Measurements from ENCODE around the gene SCNN1A. TPM values are rescaled to one million over a fixed set of nuclear protein-coding genes. Genes with fewer than 3 reads are reported as not detected.

The SCNN1A gene
- polyA plus RNA-seq, 1 experiment = 0.36 TPM

DNA sequence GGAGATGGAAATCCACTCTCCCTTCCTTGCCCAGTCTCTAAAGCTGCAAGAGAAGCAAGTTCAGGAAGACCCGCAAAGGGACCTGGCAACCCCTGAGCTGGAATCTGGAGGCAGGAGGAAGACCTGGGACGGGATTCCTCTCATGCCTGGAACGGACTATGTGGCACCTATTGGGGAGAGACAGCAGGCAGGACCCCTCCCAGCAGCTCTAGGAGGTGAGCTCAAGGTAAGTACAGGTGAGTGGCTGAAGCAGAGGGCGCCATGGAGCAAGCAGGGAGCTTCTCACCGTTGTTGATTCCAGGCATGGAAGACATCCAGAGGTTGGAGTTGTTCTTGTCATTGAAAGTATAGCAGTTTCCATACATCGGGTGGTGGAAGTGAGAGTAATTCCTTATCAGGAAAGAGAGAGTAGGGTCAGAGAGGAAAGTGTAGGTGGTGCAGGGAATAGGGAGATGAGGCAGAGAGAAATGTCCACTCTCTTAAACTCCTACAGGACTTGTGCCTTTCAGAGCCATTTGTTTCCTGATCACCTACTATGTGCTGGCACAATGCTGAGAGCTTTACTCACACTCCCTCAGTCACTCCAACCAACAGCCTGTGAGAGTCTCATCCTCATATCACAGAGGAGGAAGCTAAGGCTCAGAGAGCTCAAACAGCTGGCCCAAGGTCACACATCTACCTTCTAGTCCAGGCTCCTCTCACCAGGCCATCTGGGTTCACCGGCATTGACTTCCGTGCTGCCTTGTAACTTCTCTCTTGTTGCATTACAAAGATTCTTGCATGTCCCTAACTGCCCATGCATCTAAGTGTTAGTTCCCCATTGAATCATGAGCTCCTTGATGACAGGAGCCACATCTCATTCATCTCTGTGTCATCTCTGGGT lies 19.6 kb downstream of the SCNN1A start:
- Histone ChIP-seq H3K36me3 (ENCODE audit: control insufficient read depth, insufficient read depth, low read length) (no peaks in the 10 kb centered on the region), H3K4me3 (ENCODE audit: low read depth, low read length) (no peak overlapping the region), H3K27me3 (ENCODE audit: control insufficient read depth, insufficient read depth, low read length) (peaks cover 8% of the 10 kb centered on the region)
- TF ChIP-seq, protein P1, sequence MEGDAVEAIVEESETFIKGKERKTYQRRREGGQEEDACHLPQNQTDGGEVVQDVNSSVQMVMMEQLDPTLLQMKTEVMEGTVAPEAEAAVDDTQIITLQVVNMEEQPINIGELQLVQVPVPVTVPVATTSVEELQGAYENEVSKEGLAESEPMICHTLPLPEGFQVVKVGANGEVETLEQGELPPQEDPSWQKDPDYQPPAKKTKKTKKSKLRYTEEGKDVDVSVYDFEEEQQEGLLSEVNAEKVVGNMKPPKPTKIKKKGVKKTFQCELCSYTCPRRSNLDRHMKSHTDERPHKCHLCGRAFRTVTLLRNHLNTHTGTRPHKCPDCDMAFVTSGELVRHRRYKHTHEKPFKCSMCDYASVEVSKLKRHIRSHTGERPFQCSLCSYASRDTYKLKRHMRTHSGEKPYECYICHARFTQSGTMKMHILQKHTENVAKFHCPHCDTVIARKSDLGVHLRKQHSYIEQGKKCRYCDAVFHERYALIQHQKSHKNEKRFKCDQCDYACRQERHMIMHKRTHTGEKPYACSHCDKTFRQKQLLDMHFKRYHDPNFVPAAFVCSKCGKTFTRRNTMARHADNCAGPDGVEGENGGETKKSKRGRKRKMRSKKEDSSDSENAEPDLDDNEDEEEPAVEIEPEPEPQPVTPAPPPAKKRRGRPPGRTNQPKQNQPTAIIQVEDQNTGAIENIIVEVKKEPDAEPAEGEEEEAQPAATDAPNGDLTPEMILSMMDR (IDR thresholded peaks at IDR 0.05; ENCODE audit: insufficient read depth, low read depth, low read length) = no peak
- CTCF ChIA-PET = interaction anchor here (1.2 to 1.9 kb wide), 2 partner anchors 11 to 17 kb away, joined by 3 to 4 read pairs; no protein-coding TSS in a partner anchor
- POLR2A ChIA-PET = no interaction called here
- no peak for DNase-seq (ENCODE audit: low read depth)

DNA sequence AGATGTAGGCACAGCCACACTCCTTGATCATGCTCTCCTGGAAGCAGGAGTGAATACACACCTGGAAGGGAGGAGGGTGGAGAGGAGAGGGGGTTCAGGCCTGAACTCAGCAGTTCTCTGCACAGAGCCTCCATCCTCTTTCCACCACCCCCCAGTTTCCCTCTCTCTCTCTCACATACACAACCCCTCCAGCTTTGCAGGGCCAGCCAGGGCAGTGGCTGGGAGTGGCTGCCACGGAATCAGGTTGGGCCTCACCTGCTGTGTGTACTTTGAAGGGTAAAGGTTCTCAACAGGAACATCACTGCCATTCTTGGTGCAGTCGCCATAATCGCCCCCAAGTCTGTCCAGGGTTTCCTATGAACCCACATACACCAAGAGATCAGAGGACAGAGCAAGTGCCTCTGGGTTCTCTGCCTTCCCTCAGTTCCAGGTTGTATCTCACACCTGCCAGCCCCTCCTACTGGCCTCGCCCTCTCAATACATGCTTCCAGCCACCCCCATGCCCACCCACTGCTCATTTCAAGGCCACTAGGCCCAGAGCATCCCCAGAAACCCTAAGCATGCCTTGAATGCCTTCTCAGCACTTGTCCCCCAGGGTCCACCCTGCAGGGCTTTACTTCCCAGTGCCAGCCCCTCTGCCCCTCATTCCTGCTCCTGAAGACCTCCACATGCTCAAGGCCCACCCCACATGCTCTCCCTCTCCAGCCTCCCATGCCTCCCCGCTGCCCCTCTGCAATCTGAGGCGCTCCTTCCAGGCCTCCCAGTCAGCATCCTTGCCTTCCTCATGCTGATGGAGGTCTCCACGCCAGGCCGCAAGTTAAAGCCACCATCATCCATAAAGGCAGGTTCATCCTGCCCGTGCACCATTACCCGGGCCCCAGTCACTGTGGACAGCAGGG lies 20.6 kb downstream of the SCNN1A start:
- ChIA-PET POLR2A (no interaction called here), CTCF (no interaction called here)
- no peak for DNase-seq (ENCODE audit: low read depth)
- TF ChIP-seq, protein P1 (IDR thresholded peaks at IDR 0.05; ENCODE audit: insufficient read depth, low read depth, low read length) = no peak
- Histone ChIP-seq H3K36me3 (ENCODE audit: control insufficient read depth, insufficient read depth, low read length) (no peaks in the 10 kb centered on the region), H3K27me3 (ENCODE audit: control insufficient read depth, insufficient read depth, low read length) (peaks cover 7% of the 10 kb centered on the region), H3K4me3 (ENCODE audit: low read depth, low read length) (no peak overlapping the region)

DNA sequence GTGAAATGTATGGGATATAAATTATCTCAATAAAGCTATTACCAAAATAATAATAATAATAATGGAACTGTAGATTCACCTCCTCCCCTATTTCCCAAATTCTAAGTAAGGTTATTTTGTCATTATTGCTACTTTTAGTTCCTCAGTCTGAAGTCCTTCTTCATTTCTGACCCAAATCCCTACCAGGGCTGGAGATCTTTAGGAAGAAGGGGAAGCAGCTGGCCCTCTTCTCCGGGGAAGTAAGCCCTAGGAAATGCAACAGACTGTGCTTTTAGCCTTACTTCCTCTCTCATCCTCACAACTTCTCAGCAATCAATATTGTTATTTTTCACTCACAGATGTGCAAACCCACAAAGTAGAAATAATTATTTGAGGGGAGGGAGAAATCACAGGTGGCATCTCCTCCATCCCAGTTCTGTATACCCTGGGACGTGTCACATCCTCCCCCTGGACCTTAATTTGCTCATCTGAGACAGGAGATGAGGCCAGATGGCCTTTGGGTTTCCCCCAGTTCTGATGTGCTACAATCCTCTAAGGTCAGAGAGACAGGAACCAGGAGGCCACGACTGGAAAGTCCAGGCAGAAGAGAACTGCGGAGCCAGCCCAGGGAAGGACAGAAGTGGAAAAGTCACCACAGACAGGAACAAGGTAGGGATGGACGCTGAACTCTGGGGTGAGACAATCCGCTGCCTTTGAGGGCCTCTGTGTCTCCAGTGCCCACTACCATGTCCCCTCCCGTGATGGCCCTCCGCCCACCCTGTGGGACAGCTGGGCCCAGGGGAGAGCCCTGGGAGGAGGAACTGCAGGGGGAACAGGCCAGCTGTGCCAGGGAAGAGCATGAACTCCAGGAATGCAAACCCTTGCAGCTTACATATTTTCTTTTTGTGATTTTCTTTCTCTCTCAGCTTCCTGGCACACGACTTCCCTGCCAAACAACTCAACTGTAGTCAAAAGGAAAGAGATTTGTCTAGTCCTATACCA lies 22.9 kb downstream of the SCNN1A start:
- ChIA-PET CTCF (interaction anchor here (0.7 kb wide), 1 partner anchor 15 kb away, joined by 3 read pairs; no protein-coding TSS in a partner anchor), POLR2A (no interaction called here)
- Histone ChIP-seq H3K27me3 (ENCODE audit: control insufficient read depth, insufficient read depth, low read length) (peaks cover 7% of the 10 kb centered on the region), H3K4me3 (ENCODE audit: low read depth, low read length) (no peak overlapping the region), H3K36me3 (ENCODE audit: control insufficient read depth, insufficient read depth, low read length) (no peaks in the 10 kb centered on the region)
- DNase-seq (ENCODE audit: low read depth) = no peak
- TF ChIP-seq, protein P1 (IDR thresholded peaks at IDR 0.05; ENCODE audit: insufficient read depth, low read depth, low read length) = no peak

DNA sequence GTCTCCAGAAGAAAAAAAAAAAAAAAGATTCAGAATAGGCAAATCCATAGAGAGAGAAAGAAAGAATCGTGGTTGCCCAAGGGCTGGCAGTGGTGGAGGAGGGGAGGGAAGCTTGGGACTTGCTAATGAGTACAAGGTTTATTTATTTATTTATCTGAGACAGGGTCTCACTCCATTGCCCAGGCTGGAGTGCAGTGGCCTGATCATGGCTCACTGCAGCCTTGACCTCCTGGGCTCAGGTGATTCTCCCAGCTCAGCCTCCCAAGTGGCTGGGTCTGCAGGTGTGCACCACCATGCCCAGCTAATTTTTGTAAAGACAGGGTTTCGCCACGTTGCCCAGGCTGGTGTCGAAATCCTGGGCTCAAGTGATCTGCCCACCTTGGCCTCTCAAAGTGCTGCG lies 23.7 kb downstream of the SCNN1A start:
- Histone ChIP-seq H3K27me3 (ENCODE audit: control insufficient read depth, insufficient read depth, low read length) (peaks cover 4% of the 10 kb centered on the region; the same call in 1 of the 2 replicates), H3K36me3 (ENCODE audit: control insufficient read depth, insufficient read depth, low read length) (no peaks in the 10 kb centered on the region), H3K4me3 (ENCODE audit: low read depth, low read length) (no peak overlapping the region)
- ChIA-PET POLR2A (no interaction called here), CTCF (interaction anchor here (0.7 kb wide), 1 partner anchor 16 kb away, joined by 3 read pairs; no protein-coding TSS in a partner anchor)
- DNase-seq (ENCODE audit: low read depth) = no peak
- TF ChIP-seq, protein P1 (IDR thresholded peaks at IDR 0.05; ENCODE audit: insufficient read depth, low read depth, low read length) = no peak
